ENCODE data around the gene CDC25C.

The CDC25C gene

DNA sequence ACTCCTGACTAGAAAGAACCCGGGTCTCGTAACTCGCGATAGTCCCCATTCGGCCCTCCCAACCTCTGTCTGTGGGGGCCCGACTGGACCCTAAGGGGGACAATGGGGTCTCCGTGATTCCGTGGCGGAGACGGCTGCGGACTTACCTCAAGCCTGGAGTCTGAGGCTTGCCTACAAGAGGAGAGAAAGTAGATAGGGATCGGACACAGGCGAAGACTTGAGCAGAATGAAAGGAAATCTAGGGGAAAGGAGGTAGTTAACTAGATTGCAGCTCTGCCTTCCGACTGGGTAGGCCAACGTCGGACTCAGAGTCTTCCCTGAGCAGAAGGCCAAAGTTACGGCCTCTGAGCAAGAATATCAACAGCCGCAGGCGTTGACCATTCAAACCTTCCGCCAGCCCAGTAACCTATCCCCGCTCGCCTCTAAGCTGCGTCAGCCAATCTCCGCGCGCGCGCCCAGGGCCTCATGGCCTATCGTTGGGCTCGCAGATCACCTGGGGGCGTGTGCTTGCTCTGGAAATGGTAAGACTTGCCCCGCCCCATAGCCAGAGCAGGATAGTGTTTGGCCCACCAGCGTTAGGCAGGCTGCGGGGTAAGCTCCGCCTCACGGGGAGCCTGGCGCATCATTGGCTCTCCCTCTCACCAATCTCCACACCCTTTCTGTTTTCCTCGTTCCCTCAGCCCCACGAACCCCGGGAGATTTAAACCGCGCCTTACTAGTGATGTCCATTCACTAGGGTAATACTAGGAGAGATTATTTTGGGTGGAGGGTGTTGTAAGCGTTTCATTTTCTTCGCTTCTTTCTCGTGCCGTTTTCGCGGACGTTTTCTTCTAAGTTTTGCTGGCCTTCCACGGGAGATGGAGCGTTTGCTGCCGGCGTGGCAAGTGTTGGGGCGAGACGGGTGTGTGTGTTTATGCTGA, at the start of gene CDC25C:
TSS of gene CDC25C (minus strand) at position 356 of the 920 bp plus-strand sequence. CDS start 624 bp downstream, outside the sequence.
- peak; percentile 88 to 96 (median 94) for DNase-seq

DNA sequence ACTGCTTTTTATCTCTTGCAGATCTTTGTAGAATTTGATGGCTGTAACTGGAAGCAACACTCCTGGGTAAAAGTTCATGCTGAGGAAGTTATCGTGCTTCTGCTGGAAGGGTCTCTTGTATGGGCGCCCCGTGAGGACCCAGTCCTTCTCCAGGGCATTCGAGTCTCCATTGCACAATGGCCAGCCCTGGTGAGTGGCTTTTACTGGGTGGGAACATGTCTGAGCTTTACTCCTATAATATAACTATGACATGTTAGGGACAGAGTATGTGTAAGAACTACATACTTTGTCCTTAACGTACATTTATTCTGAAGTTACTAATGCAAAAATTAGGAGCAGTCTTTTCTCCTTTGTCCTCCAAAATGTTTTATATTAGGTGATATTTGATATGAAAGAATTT, 41.0 kb upstream of the CDC25C start:
- no peak for DNase-seq

DNA sequence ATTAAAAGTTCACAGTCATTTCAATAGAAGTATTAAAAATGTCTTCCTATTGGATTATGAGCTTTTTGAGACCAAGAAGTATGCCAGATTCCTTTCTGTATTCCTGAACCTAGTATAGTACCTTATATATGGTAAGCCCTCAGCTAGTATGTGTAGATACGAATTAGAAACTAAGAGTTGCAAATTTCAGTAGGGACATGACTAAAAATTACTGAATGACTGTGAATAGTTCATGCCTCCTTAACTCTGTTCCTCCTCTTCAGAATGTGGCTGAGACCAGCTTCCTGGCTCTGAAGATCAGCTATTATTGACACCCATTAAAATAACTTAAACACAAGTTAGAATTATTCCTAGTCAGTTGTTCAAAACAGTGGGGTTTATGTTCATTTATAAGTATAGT, 40.6 kb upstream of the CDC25C start:
- DNase-seq: no peak

DNA sequence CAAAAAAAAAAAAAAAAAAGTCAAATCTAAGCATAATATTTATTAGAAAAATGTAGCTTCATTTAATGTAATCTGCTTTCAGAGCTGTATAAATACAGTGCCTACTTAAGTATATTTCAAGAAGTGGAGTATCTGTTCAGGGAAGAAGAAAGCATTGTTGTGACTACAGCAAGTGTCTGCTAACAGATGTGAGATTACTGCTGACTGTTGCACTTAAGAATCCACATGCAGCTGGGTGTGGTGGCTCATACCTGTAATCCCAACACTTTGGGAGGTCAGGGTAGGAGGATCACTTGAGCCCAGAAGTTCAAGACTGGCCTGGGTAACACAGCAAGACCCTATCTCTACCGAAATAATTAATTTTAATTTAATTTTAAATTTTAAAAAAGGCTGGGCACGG, 39.9 kb upstream of the CDC25C start:
- DNase-seq: no peak

DNA sequence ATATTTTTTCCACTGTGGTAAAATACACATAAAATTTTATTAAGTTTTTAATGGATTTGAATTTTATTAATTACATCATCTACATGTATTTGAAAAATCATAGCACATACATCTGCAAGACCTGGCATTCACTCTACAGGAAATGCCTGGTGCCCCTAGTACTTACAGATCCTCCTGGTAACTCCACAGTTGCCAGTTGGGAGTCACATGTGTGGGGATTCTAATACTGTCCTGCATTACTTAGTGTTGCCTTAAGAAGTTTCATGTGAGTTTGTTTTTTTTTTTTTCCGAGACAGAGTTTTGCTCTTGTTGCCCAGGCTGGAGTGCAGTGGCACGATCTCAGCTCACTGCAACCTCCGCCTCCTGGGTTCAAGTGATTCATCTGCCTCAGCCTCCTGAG, 38.9 kb upstream of the CDC25C start:
- DNase-seq: no peak

DNA sequence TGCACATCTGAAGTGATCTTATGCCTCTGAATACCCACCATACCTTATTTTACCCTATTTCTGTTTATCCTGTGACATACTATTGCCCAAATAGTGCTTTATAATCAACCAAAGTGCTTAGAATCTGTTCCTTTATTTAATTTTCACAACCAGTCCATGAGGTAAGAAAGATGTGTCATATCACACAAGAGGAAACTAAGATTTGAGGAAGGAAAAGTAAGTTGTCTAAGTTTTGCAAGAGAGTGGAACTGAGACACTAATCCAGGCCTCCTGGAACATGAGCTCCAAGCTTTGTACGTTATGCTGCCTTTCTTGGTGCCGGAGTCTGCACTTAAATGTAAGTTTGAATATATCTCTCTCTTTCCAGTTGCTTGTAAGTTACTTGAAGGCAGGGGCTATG, 38.1 kb upstream of the CDC25C start:
- DNase-seq: no peak

DNA sequence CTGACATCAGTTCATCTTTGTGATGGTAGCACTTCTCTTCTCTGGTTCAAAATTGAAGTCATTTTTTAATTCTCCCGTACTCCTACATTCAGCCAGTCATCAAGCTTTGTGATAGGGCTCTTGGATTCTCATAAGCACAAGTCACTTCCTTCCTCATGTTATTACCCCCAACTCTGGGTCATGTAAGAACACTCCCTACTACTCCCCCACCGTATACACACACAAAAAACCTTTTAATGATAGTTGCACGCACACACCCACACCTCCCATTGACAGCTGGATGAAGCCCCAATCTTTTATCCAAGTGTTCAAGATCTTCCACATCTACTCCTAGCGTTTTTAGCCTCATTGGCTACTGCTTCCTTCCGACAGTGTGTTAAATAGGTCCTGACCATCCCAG, 37.7 kb upstream of the CDC25C start:
- DNase-seq: no peak

DNA sequence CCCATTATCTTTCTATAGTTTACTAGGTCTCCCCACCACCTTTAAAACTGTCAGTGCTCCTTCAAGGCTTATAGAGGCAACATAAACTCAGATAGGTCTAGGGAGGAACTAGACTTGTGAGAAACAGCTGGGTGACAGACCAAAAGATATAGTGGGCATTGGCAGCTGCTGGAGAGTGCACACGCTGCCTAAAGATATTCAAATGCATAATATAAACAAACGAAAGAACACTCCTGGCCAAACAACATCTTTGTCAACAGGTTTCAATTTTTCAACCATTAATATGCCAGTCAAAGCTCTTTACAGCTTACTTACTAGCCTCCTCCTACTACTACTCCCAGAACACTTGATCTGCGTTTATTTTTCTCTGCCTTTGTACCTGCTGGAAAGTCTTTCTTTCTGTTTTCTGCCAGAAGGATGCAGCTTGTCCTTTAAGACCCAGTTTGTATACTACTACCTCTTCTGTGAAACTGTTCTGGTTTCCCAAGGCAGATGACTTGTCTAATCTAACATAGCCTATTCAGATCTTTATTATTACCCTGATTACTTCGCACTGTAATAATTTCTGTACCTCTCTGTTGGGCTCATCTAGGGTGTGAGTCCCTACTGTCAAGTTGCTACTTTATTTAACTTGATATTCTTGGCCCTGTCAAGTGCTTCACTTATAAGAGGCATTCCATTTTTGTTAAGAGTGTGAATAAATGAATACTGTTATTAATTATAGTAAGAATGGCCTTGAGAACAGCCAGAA, 35.2 kb upstream of the CDC25C start:
- DNase-seq: no peak

DNA sequence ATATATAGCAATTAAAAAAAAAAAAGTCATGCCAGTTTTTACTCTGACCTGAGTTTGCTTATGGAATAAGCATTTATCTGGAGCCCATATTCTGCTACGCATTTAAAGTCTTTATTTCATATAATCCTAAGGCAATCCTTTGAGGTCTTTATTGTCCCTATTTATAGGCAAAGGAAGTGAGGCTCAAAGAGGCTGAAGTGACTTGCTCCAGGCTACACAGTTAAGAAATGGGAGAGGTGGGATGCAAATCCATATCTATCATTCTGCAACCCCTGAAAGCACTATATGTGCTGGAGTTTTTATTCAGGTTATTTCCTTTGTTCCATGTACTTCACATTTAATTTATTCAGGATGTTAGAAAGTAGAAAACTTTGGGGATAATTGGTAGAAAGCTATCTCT, 33.0 kb upstream of the CDC25C start:
- DNase-seq: no peak

DNA sequence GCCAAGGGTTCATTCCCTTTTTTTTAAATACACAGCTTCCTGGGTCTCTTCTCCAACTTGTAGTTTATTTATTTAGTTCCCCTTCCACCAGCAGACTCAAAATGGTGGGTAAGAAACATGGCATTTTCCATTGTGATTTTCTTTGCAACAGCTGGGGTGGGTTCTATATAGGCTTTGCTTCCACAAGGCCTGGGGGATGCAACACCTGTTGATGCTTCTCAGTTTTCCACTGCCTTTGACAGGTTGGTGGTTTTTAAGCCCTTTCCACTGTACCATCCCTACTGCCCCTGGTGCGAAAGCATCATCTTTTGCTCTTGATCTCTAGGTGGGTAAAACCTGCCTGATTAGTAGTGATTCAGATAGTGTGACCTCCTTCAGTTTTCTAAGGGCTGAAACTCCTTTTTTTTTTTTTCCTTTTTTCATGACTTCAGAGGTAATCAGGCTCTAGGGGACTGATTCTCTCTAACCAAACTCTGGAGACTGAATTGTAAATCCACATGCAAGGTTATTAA, 29.4 kb upstream of the CDC25C start:
- DNase-seq: no peak

DNA sequence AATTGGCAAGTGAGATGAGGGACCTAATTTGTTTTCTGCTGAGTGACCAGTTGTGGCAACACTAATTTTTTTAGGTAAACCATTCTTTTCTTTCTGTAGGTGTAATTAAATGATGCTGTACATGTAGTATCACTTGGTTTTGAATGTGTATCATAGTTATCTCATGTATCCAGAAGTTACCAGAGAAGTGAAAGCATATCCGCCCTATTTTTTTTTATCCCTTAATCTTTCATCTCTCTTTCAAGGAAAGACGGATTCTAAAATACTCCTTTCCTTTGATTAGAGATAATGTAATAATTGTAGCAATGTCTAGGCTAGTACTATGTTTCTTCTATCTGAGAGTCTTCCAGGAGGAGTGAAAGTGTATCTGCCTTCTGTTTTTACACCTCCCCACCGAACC, 28.0 kb upstream of the CDC25C start:
- no peak for DNase-seq

DNA sequence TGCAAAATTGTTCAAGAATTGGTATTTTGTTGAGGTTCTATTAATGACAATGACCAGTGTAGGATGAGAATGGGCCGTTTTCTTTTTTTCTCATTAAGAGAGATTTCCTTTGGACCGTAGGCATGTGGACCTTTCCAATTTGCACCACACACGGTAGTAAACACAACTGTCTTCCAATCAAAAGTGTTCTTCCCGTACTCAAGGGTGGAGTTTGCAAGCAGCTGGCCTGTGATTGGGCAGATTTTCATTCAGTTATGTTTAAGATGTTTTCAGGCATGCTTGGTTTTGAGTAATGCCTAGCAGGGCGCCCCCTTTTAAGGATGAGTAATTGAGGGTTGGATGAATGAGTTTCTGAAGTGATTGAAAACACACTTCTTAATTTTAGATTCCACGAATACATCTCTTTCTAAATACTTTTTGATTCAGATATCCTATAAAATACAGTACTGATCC, 23.3 kb upstream of the CDC25C start:
- DNase-seq: peak in 1 of 4 experiments; percentile 29

DNA sequence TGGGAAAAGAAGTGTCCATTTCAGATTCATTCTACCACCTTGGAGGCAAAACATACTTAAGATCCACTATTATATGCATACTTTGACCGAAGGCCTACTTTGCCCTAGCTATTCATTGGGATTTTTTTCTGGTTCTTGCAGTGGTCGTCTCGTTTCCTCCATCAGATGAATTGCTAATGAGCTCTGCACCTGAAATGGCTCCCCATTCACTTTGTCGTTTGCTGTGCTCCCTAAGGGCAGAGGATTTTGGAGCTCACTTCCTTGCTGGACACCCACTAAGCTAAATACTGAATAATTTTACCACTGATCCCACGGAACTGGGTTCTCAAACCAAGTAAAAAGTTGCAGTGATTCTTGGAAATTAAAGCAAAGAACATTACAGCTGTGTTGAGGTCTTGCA, 22.8 kb upstream of the CDC25C start:
- DNase-seq: no peak

DNA sequence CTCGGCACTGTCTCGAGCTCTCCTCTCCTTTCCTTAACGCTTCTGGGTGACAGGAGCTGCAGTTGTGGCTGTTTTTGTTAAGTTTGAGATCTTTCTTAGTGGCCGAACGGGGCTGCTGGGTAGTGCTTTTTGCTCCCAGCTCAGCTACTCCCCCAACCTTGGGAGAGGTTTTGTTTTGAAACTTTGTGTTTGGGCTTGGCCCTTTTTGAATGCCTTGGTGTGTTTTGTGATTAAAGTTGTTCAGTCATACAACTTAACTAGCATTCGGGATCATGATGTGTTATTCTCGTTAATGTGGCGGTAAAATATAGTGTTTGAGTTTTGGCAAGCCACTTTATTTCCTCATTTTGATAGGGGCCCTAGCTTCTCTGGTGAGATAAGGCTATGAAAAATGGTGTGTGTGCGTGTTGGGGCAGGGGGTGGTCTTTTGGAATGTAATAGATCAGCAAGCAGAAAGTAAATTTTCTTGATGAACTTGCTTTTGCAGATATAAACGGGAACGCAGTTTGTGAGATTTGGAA, 22.0 kb upstream of the CDC25C start:
- no peak for DNase-seq

DNA sequence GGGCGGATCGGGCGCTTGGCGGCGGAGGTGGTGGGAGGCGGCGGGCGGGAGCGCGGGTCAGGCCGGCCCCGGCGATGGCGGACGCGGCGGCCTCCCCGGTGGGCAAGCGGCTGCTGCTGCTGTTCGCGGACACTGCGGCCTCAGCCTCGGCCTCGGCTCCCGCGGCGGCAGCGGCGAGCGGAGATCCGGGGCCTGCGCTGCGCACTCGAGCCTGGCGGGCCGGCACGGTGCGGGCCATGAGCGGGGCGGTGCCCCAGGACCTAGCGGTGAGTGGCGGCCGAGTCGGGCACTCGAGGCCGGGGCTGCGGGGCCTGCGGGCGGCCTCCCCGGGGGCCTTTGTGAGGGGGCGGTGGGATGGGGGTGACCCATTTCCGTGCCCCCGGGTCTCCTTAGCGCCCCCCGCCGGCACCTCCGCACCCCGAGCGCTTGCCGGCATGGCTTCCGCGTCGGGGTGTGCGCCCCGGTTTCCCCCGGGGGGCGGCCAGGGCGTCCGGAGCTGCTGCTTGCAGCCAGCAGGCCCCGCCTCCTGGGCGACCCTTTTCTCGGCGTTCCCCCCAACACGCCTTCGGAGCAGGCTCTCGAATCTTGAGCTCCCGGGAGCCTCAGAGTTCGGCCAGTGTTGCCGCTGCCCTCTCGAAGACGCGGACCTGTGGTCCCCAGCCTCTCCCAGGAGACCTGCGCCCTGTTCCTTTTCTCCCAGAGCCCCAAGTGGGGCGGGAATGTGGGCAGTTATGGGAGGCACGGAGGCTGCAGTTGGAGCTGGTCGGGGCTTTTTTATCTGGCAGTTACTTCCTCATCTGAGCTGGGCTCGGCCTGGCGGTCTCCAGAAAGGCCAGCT, 21.3 kb upstream of the CDC25C start:
- DNase-seq: peak; percentile 41 to 69 (median 54)

DNA sequence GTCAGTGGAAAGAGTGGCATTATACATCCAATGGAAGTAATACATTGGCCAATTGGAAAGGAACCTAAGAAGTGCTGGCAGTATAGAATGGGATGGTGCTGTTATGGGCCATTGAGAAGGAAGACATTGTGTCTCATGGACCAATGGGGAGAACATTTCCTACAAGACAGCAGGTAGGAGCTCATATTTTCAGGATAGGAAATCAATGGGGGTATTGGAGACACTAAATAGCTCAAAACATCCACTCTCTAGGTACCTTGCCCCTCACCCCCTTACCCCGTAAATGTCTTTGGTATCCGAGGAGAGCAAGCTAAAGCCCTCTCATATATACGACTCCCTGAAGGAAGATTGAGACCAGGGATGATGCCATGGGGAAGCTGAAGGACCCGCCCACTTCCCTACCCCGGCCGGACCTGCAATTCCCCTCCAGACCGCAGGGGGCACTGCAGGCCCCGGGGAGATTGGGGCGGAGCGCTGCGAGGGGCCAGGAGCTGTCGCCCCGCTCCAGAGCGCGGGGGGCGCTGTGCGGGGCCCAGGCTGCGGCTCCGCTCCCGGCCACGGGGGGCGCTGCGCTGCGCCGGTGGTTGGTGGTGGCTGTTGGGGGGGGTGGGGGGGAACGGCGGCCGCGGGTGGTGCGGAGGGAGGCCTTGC, 20.6 kb upstream of the CDC25C start, which contains the start of gene KDM3B:
TSS of gene KDM3B (plus strand) at position 615 of the 651 bp plus-strand sequence. CDS start 111 bp downstream, outside the sequence.
- peak; percentile 81 to 94 (median 90) for DNase-seq

DNA sequence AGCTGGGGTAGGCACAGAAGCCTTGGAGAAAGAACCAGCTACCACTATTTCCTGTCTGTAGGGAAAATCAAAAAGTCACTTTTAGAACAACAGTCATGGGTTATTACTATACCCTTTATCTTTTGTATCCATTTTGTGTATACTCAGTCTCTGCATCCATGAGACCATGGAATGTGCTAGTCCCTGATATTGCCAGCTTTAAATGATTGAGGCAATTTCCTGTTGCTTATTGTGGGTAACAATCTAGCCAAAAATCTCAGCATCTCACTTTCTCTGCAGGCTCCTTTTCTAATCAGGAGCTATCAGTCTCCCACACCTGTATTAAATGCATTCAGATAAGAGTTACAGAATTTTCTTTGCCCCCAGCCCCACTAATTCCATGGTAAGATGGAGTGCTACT, 19.9 kb upstream of the CDC25C start:
- no peak for DNase-seq

DNA sequence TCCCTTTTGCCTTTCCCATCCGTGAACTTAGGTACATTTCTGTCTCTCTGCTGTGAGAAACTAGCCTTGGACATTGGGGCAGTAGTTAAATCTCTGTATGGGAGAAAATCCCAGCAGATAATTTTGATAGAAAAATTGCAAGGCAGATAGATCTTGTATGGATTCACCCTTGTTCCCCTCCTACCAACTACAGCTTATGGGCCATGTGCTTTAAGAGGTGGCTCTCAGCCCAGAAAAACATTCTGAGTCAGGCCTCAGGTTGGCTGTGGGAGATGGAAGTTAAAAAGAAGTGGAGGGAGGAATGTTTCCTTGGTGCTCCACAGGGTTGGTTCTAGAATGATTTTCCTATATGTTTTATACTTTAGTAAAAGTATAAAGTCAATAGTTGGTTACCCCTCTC, 19.5 kb upstream of the CDC25C start:
- no peak for DNase-seq

DNA sequence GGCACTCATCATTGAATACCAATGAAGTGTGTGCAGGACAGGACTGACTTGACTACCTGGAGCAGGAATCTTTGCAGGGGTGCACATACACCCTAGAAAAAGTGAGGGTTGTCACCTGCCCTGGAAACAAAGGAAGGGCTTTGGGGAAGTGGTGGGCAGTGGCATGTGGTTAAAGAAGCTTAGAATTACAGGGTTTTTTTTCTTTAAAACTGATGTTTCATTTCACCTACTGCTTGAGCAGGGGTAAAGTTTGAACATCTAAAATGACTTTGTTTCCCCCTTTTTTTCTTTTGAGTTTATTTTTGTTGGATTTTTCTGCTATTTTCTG, 18.9 kb upstream of the CDC25C start:
- DNase-seq: no peak

DNA sequence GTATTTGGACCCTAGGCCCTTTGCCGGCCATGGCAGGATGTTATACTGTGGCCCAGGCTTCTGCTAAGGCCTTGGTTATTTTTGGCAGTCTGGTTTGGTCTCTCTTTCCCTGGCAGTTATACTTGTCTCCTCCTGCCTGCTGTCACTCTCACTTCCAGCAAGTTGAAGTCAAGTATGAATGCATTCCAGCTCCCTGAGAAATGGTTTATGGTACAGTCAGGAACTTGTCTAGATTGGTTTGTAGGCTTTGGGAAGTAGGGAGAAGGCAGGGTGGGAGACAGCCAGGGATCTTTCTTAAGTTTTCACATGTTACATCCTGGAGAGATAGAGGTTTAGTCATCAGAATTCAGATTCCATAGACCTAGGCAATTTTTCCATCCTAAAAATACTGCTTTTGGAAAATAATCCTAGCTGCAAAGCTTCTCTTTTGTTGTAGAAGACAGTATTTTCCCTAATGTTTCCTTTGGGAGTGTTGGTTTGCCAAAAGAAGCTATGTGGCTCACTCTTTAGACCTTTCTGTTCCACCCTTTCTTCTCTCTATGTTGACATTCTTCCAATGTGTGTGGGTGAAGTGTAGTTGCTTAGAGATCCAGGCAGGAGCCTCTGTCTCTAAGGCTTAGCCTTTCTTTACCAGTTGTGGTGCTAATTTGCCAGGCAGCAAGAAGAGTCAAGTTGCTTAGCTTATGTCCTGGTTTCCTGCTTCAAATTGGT, 18.4 kb upstream of the CDC25C start:
- DNase-seq: no peak

DNA sequence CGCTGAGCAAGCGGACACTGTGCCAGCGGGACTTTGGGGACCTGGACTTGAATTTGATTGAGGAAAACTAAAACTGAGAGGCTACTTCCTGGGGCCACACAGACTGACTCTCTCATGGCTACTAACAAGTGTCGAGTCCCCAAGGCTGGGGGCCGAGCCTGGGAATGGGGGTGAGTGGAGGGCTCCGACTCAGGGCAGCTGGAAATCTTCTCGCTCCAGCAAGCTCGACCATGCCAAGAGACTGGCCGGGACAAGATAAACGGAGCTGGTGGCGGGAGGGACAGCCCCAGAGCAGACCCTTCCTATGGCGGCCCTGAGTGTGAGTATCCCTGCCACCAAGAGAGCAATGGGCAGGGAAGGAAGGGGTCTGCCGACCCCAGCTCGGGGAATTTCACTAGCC, 15.3 kb upstream of the CDC25C start:
- DNase-seq: no peak
